ENCODE results near the gene N4BP2. TPM values are rescaled to one million over a fixed set of nuclear protein-coding genes. Genes with fewer than 3 reads are reported as not detected.
"Not testable (repeated sequence)": the region's sequence is repeated elsewhere in the genome, so short reads cannot be mapped to it uniquely, and the experiment has no call there.

Gene N4BP2
- total and polyA plus RNA-seq, 4 donors = 1.8 to 33.6 (median 5.9) TPM

- Histone ChIP-seq H3K4me1 (ENCODE audit: control insufficient read depth in 5 of 5, insufficient read depth in 5 of 5, low read length in 5 of 5) (no peaks in the 10 kb centered on the region), H3K27ac (ENCODE audit: low read depth in 1 of 2, low read length in 1 of 2) (no peak overlapping the region), H3K4me3 (no peak overlapping the region), H3K36me3 (ENCODE audit: control insufficient read depth in 4 of 4, insufficient read depth in 4 of 4, low read length in 4 of 4) (peaks cover 4 to 24% (median 8%) of the 10 kb centered on the region in 4 donors), H3K27me3 (ENCODE audit: control insufficient read depth in 3 of 3, insufficient read depth in 3 of 3, low read length in 2 of 3) (no peaks in the 10 kb centered on the region), H3K9me3 (ENCODE audit: control insufficient read depth in 4 of 4, insufficient read depth in 3 of 4, low read length in 3 of 4) (no peaks in the 10 kb centered on the region), H3K9ac (ENCODE audit: insufficient read depth in 1 of 2, low read length in 2 of 2) (no peak overlapping the region)
- TF ChIP-seq CTCF (IDR thresholded peaks at IDR 0.05; ENCODE audit: control extremely low read depth, extremely low read depth) = no peak
- ATAC-seq (ENCODE audit: insufficient read depth, low FRiP score) (no peak), DNase-seq (no peak)
Observed at GRCh38 chr4:40140196-40140595, 83.5 kb downstream of the N4BP2 start.

GRCh38 chr4:40140597-40140996 is 83.9 kb downstream of the N4BP2 start:
- H3K4me3 ChIP-seq; DNase-seq; ATAC-seq (ENCODE audit: insufficient read depth, low FRiP score); H3K9ac ChIP-seq (ENCODE audit: insufficient read depth in 1 of 2, low read length in 2 of 2); H3K4me1 ChIP-seq (ENCODE audit: control insufficient read depth in 5 of 5, insufficient read depth in 5 of 5, low read length in 5 of 5); H3K9me3 ChIP-seq (ENCODE audit: control insufficient read depth in 4 of 4, insufficient read depth in 3 of 4, low read length in 3 of 4); H3K27ac ChIP-seq (ENCODE audit: low read depth in 1 of 2, low read length in 1 of 2); H3K27me3 ChIP-seq (ENCODE audit: control insufficient read depth in 3 of 3, insufficient read depth in 3 of 3, low read length in 2 of 3): not testable (repeated sequence)
- peaks cover 4 to 24% (median 8%) of the 10 kb centered on the region in 4 donors for H3K36me3 ChIP-seq (ENCODE audit: control insufficient read depth in 4 of 4, insufficient read depth in 4 of 4, low read length in 4 of 4)
- 61 to 81% methylated on average over 4 of the region's 4 CpGs for WGBS, 2 donors

GRCh38 chr4:40143926-40144508 is 87.4 kb downstream of the N4BP2 start:
- Histone ChIP-seq H3K4me1 (ENCODE audit: control insufficient read depth in 5 of 5, insufficient read depth in 5 of 5, low read length in 5 of 5) (no peaks in the 10 kb centered on the region), H3K27ac (ENCODE audit: low read depth in 1 of 2, low read length in 1 of 2) (no peak overlapping the region)
- TF ChIP-seq CTCF (IDR thresholded peaks at IDR 0.05; ENCODE audit: control extremely low read depth, extremely low read depth) = no peak

GRCh38 chr4:40144716-40145115 is 88.1 kb downstream of the N4BP2 start:
- no peak for TF ChIP-seq CTCF (IDR thresholded peaks at IDR 0.05; ENCODE audit: control extremely low read depth, extremely low read depth)
- ATAC-seq (ENCODE audit: insufficient read depth, low FRiP score) = no peak
- 88 to 92% methylated on average over 2 of the region's 2 CpGs for WGBS, 2 donors
- no peaks in the 10 kb centered on the region for H3K9me3 ChIP-seq (ENCODE audit: control insufficient read depth in 4 of 4, insufficient read depth in 3 of 4, low read length in 3 of 4)
- DNase-seq = no peak
- no peak overlapping the region for H3K9ac ChIP-seq (ENCODE audit: insufficient read depth in 1 of 2, low read length in 2 of 2)
- H3K4me3 ChIP-seq = no peak overlapping the region
- no peaks in the 10 kb centered on the region for H3K4me1 ChIP-seq (ENCODE audit: control insufficient read depth in 5 of 5, insufficient read depth in 5 of 5, low read length in 5 of 5)
- peaks cover 0 to 11% (median 4%) of the 10 kb centered on the region in 4 donors for H3K36me3 ChIP-seq (ENCODE audit: control insufficient read depth in 4 of 4, insufficient read depth in 4 of 4, low read length in 4 of 4)
- no peak overlapping the region for H3K27ac ChIP-seq (ENCODE audit: low read depth in 1 of 2, low read length in 1 of 2)
- no peaks in the 10 kb centered on the region for H3K27me3 ChIP-seq (ENCODE audit: control insufficient read depth in 3 of 3, insufficient read depth in 3 of 3, low read length in 2 of 3)

More at GRCh38 chr4:40143926-40144508, 87.4 kb downstream of the N4BP2 start:
- Histone ChIP-seq H3K36me3 (ENCODE audit: control insufficient read depth in 4 of 4, insufficient read depth in 4 of 4, low read length in 4 of 4) (peaks cover 0 to 11% (median 4%) of the 10 kb centered on the region in 4 donors), H3K4me3 (no peak overlapping the region), H3K9ac (ENCODE audit: insufficient read depth in 1 of 2, low read length in 2 of 2) (no peak overlapping the region), H3K27me3 (ENCODE audit: control insufficient read depth in 3 of 3, insufficient read depth in 3 of 3, low read length in 2 of 3) (no peaks in the 10 kb centered on the region), H3K9me3 (ENCODE audit: control insufficient read depth in 4 of 4, insufficient read depth in 3 of 4, low read length in 3 of 4) (no peaks in the 10 kb centered on the region)
- ATAC-seq (ENCODE audit: insufficient read depth, low FRiP score) (no peak), DNase-seq (no peak)
- WGBS, 2 donors = 90 to 93% methylated on average over 6 of the region's 6 CpGs

- ATAC-seq (ENCODE audit: insufficient read depth, low FRiP score); H3K9ac ChIP-seq (ENCODE audit: insufficient read depth in 1 of 2, low read length in 2 of 2); H3K4me3 ChIP-seq; H3K27ac ChIP-seq (ENCODE audit: low read depth in 1 of 2, low read length in 1 of 2); H3K4me1 ChIP-seq (ENCODE audit: control insufficient read depth in 5 of 5, insufficient read depth in 5 of 5, low read length in 5 of 5); DNase-seq; H3K27me3 ChIP-seq (ENCODE audit: control insufficient read depth in 3 of 3, insufficient read depth in 3 of 3, low read length in 2 of 3); H3K9me3 ChIP-seq (ENCODE audit: control insufficient read depth in 4 of 4, insufficient read depth in 3 of 4, low read length in 3 of 4): not testable (repeated sequence)
- WGBS, 2 donors = 94 to 98% methylated on average over 23 to 31 of the region's 31 CpGs
- H3K36me3 ChIP-seq (ENCODE audit: control insufficient read depth in 4 of 4, insufficient read depth in 4 of 4, low read length in 4 of 4) = peaks cover 0 to 13% (median 3%) of the 10 kb centered on the region in 4 donors
Observed at GRCh38 chr4:40147490-40147889, 90.8 kb downstream of the N4BP2 start.

Data from lung (tissue), 12 donors.